Right cardiac atrium (tissue), 5 donors: ENCODE measurements around the gene TMEM203. TPM values are rescaled to one million over a fixed set of nuclear protein-coding genes. Genes with fewer than 3 reads are reported as not detected.

Source experiments
- ATAC-seq, 2 donors: fragments of 200-7000 bp; cut with Tn5 transposase; one replicate each; pipeline versions ENCODE4 v1.8.0 to v1.9.1; 2020; ENCODE audit warnings: moderate library complexity in 2 of 2, mild to moderate bottlenecking in 1 of 2
- DNase-seq, 3 donors: peaks; one replicate each; pipeline ENCODE4 v3.0.0-alpha.2; 2020
- H3K27ac ChIP-seq: one replicate; pipeline ENCODE4 v1.5.1; 2013; ENCODE audit warnings: mild to moderate bottlenecking, low read length, control low read depth, moderate library complexity
- H3K27me3 ChIP-seq: one replicate; pipeline ENCODE4 v1.6.1; 2013; ENCODE audit not compliant: control insufficient read depth, insufficient read depth
- H3K4me1 ChIP-seq: one replicate; pipeline ENCODE4 v1.6.1; 2013; ENCODE audit warnings: low read length; ENCODE audit not compliant: control insufficient read depth, insufficient read depth
- H3K4me3 ChIP-seq: one replicate; pipeline ENCODE4 v1.5.1; 2013; ENCODE audit warnings: low read length, control low read depth
- H3K9me3 ChIP-seq: one replicate; pipeline ENCODE4 v1.6.1; 2013; ENCODE audit warnings: low read length; ENCODE audit not compliant: control insufficient read depth
- WGBS: extraction: QIAGEN DNeasy Blood & Tissue Kit; methylation state at CpG from one replicate; pipeline ENCODE4 v1.1.7; 2013; 5-methylcytosine and 5-hydroxymethylcytosine counted together
- intact Hi-C, 4 donors: fragments of 100-400 bp; cut with DNase I; formaldehyde crosslinking; loops; one replicate each; pipeline versions ENCODE4 v1.11.0 to v1.14.0; 2022 to 2023
- polyA plus RNA-seq: library from polyadenylated mRNA; stranded (reverse); fragments of 200-250 nt; gene quantifications from one replicate; pipeline ENCODE4 v1.2.3, GENCODE V29; 2013
- total RNA-seq, 4 donors: library from RNA; stranded (reverse); fragmentation: NEBNext Ultra II Directional; extraction: Animal tissue kit (Norgen Biotek cat#: 25700); gene quantifications; one replicate each; pipeline ENCODE4 v1.2.1, GENCODE V29; 2021
- donor health status: healthy with polysubstance abuse.
- donor health status: DM: no; HTN: yes; CAD: no.
- donor health status: DM: no; HTN: no; CAD: no.
- donor health status: DM: no; HTN: yes; CAD: no; lungs with severe emphysema.
- donor health status: DM: yes; HTN: yes; CAD: no.

TMEM203 gene
- total and polyA plus RNA-seq, 5 donors: 28.9 to 47.5 (median 40.6) TPM

- Histone ChIP-seq H3K27me3 (no peaks in the 10 kb centered on the region), H3K4me1 (peaks cover 12% of the 10 kb centered on the region), H3K27ac (peak overlapping the region; percentile 31), H3K9me3 (no peaks in the 10 kb centered on the region), H3K4me3 (peak overlapping the region; percentile 71)
- DNase-seq (no peak), ATAC-seq (no peak)
- under 1% methylated on average over 31 of the region's 31 CpGs for WGBS
- intact Hi-C loops: no loop called here
Measured at GRCh38 chr9:137188086-137188489, 17.4 kb downstream of the TMEM203 start.

DNA sequence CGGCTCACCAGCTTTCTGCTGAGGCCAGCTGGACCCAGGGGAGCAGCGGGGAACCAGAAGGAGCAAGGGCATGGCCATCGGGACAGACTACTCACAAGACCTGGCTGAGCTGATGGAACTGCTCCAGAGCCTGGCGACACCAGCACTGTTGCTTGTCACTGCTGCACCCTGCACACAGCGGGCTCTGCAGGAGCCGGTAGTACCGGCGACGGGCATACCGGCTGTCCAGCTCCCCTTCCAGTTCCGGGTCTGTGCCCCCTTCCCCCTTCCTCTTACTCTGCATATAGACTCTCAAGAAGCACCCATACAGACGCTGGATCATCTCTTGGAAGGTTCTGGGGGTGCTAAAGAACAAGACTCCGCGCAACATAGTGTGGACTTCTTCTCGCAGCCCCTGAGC lies 18.1 kb downstream of the TMEM203 start:
- no peak for ATAC-seq
- Histone ChIP-seq H3K27ac (no peak overlapping the region), H3K27me3 (no peaks in the 10 kb centered on the region), H3K4me1 (peaks cover 12% of the 10 kb centered on the region), H3K4me3 (peak overlapping the region; percentile 71), H3K9me3 (no peaks in the 10 kb centered on the region)
- WGBS: 85% methylated on average over 15 of the region's 15 CpGs
- intact Hi-C loops: no loop called here
- DNase-seq: no peak

DNA sequence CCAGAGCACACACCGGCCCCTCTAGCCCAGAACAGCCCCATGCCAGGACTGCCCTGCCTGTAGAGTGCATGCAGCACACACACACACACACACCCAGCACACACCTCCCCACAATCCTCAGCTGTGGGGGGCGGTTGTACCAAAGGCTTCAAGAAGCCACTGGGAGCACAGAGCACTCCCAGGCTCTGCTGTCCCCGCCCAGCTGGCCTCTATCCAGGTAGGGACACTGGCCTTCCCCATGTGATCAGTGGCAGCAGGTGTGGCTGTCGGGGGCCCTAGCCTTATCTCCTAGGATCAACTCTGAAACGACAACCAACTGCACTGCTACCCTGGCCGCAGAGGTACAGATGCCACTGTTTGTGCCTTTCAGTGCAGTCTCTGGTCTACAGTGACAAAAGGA lies 19.1 kb downstream of the TMEM203 start:
- Histone ChIP-seq H3K27me3 (no peaks in the 10 kb centered on the region), H3K27ac (no peak overlapping the region), H3K9me3 (no peaks in the 10 kb centered on the region), H3K4me3 (no peak overlapping the region), H3K4me1 (peaks cover 12% of the 10 kb centered on the region)
- DNase-seq (no peak), ATAC-seq (no peak)
- WGBS: 79% methylated on average over 6 of the region's 6 CpGs
- intact Hi-C loops: no loop called here

DNA sequence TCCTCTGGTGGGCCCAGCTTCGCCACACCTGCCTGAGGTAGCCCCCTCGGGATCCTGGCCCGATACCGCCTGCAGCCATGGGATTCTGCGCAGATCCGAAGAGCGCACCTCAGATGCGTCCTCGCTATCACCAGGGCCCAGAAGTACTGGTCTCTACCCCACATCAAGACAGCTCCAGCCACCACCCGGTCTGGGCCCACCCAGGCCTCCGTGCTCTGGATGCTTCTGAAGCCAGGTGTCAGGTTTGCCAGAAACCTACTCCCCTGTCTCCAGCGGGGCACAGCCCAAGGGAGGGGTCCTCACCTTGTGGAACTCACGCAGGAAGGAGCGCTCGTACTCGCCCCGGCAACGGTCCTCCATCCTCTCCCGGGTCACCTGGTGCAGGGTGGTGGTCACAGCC lies 19.5 kb downstream of the TMEM203 start:
- intact Hi-C loops: no loop called here
- DNase-seq: no peak

GRCh38 chr9:137184881-137185660 lies 20.4 kb downstream of the TMEM203 start:
- ATAC-seq (no peak), DNase-seq (no peak)
- H3K4me1 ChIP-seq: peaks cover 12% of the 10 kb centered on the region
- intact Hi-C loops: no loop called here
- no peak overlapping the region for H3K4me3 ChIP-seq
- no peak overlapping the region for H3K27ac ChIP-seq
- no peaks in the 10 kb centered on the region for H3K27me3 ChIP-seq
- no peaks in the 10 kb centered on the region for H3K9me3 ChIP-seq
- 93% methylated on average over 48 of the region's 48 CpGs for WGBS

More for the DNA sequence above, 19.5 kb downstream of the TMEM203 start:
- no peaks in the 10 kb centered on the region for H3K27me3 ChIP-seq
- H3K4me1 ChIP-seq: peaks cover 12% of the 10 kb centered on the region
- no peak for ATAC-seq
- no peaks in the 10 kb centered on the region for H3K9me3 ChIP-seq
- H3K27ac ChIP-seq: no peak overlapping the region
- H3K4me3 ChIP-seq: no peak overlapping the region
- WGBS: 92% methylated on average over 19 of the region's 19 CpGs

DNA sequence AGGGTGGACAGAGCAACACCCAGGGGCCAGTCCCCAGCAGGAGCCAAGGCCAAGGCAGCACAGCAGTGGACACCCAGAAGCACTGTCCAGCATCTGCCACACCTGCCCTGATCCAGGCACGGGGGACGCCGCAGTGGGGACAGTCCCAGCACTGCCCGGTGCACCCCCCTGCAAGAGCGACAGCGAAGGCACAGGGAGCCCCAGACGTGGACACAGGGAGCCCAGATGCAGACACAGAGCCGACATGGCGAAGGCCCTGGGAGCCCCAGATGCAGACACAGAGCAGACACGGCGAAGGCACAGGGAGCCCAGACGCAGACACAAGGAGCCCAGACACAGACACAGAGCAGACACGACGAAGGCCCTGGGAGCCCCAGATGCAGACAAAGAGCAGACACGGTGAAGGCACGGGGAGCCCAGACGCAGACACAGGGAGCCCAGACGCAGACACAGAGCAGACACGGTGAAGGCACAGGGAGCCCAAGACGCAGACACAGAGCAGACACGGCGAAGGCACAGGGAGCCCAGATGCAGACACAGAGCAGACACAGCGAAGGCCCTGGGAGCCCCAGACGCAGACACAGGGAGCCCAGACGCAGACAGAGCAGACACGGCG lies 21.4 kb downstream of the TMEM203 start:
- DNase-seq (no peak), ATAC-seq (no peak)
- 93% methylated on average over 27 of the region's 27 CpGs for WGBS
- intact Hi-C loops: no loop called here
- Histone ChIP-seq H3K27ac (no peak overlapping the region), H3K4me3 (no peak overlapping the region), H3K4me1 (peaks cover 9% of the 10 kb centered on the region), H3K9me3 (no peaks in the 10 kb centered on the region), H3K27me3 (no peaks in the 10 kb centered on the region)

DNA sequence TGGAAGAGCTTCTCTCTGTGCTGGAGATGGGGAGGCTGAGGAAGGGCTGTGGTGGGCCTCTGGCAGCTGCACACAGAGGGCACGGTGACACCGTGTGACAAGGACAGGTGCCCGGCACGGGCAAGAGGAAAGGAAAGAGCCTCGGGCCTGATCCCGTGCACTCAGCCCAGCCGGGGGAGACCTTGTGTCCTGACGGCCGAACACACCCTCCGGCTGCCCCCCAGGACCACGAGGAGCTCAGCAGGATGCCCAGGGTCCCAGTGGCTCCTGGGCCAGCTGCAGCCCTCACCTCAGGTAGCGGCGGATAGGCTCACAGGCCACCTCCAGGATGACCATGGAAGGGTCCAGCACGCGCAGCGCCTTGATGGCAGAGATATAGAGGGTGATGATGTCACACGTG lies 22.6 kb downstream of the TMEM203 start:
- ATAC-seq: no peak
- intact Hi-C loops: no loop called here
- no peaks in the 10 kb centered on the region for H3K27me3 ChIP-seq
- H3K4me1 ChIP-seq: peaks cover 9% of the 10 kb centered on the region
- WGBS: 88% methylated on average over 17 of the region's 17 CpGs
- no peaks in the 10 kb centered on the region for H3K9me3 ChIP-seq
- DNase-seq: no peak
- no peak overlapping the region for H3K4me3 ChIP-seq
- H3K27ac ChIP-seq: no peak overlapping the region

DNA sequence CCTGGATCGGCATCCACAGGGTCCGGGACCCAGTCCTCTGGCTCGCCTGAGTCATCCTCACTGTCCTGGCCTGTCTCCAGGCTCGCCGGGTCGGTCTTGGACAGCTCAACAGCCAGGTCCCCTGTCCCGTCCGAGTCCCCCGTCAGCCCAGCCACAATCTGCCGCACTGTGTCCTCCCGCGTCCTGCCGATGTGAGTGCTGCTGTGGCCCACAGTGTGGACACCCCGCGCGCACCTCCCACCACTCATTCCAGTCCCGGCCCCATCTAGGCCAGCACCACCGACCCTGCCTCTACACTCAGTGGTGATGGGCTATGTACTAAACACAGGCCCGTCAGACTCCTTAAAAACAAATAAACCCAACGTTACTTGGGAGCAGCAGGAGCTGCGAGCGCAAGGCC lies 23.8 kb downstream of the TMEM203 start:
- Histone ChIP-seq H3K4me1 (peaks cover 2% of the 10 kb centered on the region), H3K9me3 (no peaks in the 10 kb centered on the region), H3K27me3 (no peaks in the 10 kb centered on the region), H3K4me3 (no peak overlapping the region), H3K27ac (no peak overlapping the region)
- intact Hi-C loops: no loop called here
- ATAC-seq (no peak), DNase-seq (no peak)
- 92% methylated on average over 22 of the region's 22 CpGs for WGBS

- no peak for ATAC-seq
- WGBS: 94% methylated on average over 20 of the region's 20 CpGs
Measured at GRCh38 chr9:137180491-137180890, 25.0 kb downstream of the TMEM203 start.

DNA sequence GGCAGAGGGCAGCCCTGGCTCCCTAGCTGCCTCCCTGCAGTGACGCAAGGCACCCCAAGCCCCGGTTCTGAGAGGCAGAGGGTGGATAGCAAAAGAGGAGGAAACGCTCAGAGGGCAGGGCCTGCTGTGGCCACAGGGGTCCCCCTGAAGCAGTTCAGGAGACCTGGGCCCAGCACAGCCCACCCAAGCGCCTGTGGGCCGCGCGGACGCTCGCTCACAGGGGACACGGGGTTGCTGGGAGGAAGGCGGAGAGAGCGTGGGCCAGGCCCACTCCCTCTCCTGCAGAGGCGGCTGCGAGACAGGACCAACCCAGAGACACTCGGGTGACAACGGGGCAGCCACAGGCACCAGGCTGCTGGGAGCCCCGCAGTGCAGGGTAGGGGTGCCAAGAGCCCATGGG lies 25.7 kb downstream of the TMEM203 start:
- WGBS: 91% methylated on average over 17 of the region's 17 CpGs
- intact Hi-C loops: no loop called here
- H3K9me3 ChIP-seq: no peaks in the 10 kb centered on the region
- ATAC-seq: no peak
- H3K27me3 ChIP-seq: no peaks in the 10 kb centered on the region
- DNase-seq: no peak
- H3K27ac ChIP-seq: no peak overlapping the region
- no peak overlapping the region for H3K4me3 ChIP-seq
- no peaks in the 10 kb centered on the region for H3K4me1 ChIP-seq

More at GRCh38 chr9:137180491-137180890, 25.0 kb downstream of the TMEM203 start:
- Histone ChIP-seq H3K27me3 (no peaks in the 10 kb centered on the region), H3K9me3 (no peaks in the 10 kb centered on the region), H3K4me3 (no peak overlapping the region), H3K27ac (no peak overlapping the region), H3K4me1 (no peaks in the 10 kb centered on the region)
- no peak for DNase-seq
- intact Hi-C loops: no loop called here

DNA sequence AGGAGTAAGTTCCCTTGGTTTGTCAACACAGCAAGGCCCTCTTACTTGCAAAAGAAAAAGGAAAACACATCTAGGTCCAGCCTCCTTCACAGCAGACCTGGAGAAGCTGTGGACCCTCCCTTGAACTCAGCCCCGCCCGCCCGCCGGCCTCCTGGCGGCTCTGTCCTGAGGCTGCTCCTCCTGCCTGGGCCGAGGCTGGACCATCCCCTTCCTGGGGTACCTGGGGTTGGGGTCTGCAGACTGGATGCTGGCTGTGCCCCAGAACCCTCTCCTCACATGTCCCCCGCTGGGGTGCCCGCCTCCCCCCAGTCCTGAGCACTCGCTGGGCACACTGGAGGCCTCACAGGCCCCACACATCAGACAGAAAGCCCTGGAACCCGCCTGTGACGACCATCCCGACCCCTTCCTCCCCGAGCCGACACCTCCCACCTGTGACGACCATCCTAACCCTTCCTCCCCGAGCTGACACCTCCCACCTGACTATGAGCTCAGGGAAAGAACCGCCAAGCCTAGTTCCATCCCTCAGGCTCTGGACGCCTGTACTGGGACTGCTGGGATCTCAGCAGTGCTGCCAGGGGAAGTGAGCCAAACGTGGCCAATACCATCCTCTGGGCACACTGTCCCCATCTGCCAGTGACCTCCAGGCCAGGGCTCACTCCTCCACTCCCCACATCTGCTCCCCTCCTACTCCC lies 26.4 kb downstream of the TMEM203 start:
- H3K4me1 ChIP-seq: no peaks in the 10 kb centered on the region
- H3K9me3 ChIP-seq: no peaks in the 10 kb centered on the region
- no peak overlapping the region for H3K4me3 ChIP-seq
- DNase-seq: no peak
- WGBS: 90% methylated on average over 19 of the region's 19 CpGs
- ATAC-seq: no peak
- no peaks in the 10 kb centered on the region for H3K27me3 ChIP-seq
- no peak overlapping the region for H3K27ac ChIP-seq
- intact Hi-C loops: no loop called here
